ENCODE measurements around the gene GNG11. TPM values are rescaled to one million over a fixed set of nuclear protein-coding genes. Genes with fewer than 3 reads are reported as not detected.
"Not testable (repeated sequence)": the region's sequence is repeated elsewhere in the genome, so short reads cannot be mapped to it uniquely, and the experiment has no call there.

GNG11 gene
- total RNA-seq, 1 experiment from 2014 or later = 35.8 TPM

DNA sequence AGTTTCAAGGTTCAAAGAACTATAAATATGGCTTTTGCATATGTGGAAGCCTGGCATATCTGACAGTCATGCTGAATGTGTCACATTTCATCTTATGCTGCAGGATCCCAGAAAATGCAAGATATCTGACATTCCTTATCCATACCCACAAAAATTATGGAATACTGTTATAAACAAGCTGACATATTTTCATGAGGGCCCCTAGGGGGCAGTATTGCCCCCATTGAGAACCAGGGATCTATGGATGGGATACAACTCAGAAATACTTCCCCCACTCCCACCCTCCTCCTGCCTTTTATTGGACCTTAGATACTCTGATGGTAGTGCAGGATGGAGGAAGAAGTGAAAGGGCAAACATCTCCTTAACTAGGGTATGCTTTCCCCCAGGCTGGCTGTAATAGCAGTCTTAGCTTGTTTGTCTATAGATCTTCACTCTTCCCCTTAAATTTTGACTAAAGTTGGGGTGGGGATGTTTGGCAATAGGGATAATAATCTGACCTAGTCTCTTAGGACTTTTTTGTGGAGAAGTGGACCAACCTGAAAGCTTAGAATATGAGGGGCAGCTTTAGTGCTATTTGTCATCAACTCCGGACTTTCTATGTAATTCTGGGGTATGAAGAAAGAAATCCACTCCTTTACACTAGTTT is 18.6 kb upstream of the GNG11 start:
- in situ Hi-C loops (cut with HindIII; ENCODE audit: low pct_unique_long_range_greater_than_20kb, low sequenced_read_pairs) = no loop called here
- peak; percentile 84 for DNase-seq (ENCODE audit: low read depth, low spot score)

DNA sequence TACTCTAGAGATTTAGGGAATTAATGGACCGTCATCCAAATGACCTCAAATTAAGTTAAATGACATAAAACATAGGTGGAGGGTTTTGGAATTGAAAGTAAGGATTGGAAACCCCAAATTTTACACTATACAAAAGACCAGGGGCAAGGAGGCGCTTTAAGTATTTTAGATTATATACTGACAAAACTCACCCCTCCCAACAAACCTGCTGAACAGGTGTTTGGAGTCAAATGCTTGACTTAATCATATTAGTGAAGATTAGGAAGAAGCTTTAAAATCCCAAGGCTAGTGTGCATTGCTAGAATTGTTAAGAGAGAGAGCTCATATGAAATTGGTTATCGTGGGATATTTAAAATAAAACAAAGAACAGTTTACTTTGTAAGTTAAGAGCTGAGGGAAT is 15.3 kb upstream of the GNG11 start, which contains the start of gene GNGT1:
GNGT1 (plus strand) TSS at position 301 of the 400 bp plus-strand sequence. CDS start 180 bp downstream, outside the sequence.
- no peak for DNase-seq (ENCODE audit: low read depth, low spot score)
- in situ Hi-C loops (cut with HindIII; ENCODE audit: low pct_unique_long_range_greater_than_20kb, low sequenced_read_pairs) = no loop called here

DNA sequence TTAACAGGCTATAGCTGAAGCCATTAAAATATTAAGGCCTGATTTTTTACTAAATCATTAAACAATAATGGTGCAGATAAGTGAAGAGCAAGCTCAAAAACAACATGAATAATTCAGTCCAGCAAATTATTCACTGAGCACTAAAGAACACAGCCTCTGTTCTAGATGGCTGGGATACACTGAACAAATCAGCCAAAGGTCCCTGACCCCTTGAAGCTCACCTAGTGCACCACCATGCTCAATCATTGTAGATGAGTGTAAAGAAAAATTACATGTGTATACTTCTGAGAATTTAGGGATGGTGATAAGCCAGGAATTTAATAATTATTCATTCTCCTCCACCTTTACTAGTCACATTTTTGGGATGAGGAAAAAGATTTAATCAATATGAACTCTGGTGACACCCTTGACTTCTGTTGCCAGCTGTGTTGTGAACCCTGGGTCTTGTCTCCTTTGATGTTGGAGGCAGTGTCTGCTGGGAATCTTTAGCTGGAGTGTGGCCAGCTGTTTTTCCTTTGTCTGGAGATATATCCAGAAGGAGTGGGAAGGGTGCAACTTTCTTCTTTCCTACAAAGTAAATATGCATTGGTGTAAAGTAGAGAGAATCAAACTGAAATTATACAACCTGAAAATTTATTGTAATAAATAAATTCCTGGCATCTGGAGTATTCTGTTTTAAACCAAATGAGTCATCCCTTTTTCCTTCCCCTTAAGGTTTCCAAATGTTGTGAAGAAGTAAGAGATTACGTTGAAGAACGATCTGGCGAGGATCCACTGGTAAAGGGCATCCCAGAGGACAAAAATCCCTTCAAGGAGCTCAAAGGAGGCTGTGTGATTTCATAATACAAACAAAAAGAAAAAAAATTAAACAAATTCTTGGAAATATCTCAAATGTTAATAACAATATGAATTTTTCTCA is 11.2 kb upstream of the GNG11 start:
- in situ Hi-C loops (cut with HindIII; ENCODE audit: low pct_unique_long_range_greater_than_20kb, low sequenced_read_pairs) = no loop called here
- peak; percentile 54 for DNase-seq (ENCODE audit: low read depth, low spot score)

DNA sequence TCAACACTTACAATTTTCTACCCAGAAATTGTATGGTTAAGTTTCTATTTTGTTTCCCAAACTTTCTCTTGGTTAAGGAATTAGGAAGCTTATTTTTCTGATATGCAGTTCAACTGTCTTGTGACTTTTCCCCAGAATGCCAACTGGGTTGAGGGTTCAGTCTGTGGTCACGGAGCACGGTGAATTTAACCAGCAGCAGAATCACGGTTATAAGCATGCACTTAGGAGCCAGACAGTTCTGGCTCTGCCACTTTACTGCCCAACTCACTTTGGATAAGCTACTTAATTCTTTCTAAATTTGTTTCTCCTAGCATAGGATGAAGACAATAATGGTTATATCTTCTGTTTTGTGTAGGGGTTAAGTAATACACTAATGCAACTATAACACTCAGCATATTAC is 10.3 kb upstream of the GNG11 start:
- in situ Hi-C loops (cut with HindIII; ENCODE audit: low pct_unique_long_range_greater_than_20kb, low sequenced_read_pairs) = not testable (repeated sequence)

DNA sequence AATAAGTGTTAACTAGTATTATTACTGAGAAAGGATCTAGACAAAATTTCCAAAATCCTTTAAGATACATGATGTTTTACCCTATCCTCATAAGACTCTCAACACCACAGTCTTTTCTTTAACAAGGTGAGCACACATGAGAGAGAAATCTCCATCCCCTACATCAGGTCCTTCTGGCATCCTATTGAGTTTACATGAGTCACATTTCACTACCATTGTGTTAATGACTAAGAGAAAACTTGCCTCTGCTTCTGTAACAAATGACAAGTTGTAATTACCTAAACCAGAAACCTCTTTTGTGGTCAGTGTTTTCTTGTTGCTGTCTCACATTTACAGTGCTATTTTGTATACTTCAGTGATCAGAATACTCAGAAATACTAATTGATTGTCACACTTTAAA is 9.9 kb upstream of the GNG11 start:
- in situ Hi-C loops (cut with HindIII; ENCODE audit: low pct_unique_long_range_greater_than_20kb, low sequenced_read_pairs); DNase-seq (ENCODE audit: low read depth, low spot score): not testable (repeated sequence)

More for the DNA sequence above, 10.3 kb upstream of the GNG11 start:
- not testable (repeated sequence) for DNase-seq (ENCODE audit: low read depth, low spot score)

DNA sequence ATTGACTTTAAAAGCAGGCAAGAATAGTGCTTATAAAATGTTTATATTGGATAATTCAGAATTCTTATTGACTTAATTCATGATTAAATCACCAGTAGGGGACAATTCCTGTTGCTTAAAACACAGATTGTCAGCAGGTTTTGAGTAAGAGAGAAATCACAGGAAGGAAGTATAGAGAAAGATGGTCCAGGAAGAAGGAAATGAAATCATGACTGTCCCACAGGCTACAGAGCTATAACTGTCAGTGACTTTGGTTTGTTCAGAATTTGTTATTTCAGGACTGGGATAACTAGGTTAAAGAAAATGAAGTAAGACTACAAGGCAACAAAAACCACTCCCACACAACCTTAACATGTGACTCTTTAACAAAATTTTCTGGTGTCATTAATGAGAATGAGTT is 8.3 kb upstream of the GNG11 start:
- in situ Hi-C loops (cut with HindIII; ENCODE audit: low pct_unique_long_range_greater_than_20kb, low sequenced_read_pairs) = no loop called here

DNA sequence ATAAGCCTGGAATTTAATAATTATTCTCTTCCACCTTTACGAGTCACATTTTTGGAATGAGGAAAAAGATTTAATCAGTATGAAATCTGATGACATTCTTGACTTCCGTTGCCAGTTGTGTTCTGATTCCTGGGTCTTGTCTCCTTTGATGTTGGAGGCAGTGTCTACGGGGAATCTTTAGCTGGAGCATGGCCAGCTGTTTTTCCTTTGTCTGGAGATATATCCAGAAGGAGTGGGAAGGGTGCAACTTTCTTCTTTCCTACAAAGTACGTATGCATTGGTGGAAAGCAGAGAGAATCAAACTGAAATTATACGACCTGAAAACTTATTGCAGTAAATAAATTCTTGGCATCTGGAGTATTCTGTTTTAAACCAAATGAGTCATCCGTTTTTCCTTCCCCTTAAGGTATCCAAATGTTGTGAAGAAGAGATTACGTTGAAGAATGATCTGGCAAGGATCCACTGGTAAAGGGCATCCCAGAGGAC is 6.9 kb upstream of the GNG11 start:
- DNase-seq (ENCODE audit: low read depth, low spot score) = peak; percentile 83
- in situ Hi-C loops (cut with HindIII; ENCODE audit: low pct_unique_long_range_greater_than_20kb, low sequenced_read_pairs) = no loop called here

More for the DNA sequence above, 8.3 kb upstream of the GNG11 start:
- no peak for DNase-seq (ENCODE audit: low read depth, low spot score)

DNA sequence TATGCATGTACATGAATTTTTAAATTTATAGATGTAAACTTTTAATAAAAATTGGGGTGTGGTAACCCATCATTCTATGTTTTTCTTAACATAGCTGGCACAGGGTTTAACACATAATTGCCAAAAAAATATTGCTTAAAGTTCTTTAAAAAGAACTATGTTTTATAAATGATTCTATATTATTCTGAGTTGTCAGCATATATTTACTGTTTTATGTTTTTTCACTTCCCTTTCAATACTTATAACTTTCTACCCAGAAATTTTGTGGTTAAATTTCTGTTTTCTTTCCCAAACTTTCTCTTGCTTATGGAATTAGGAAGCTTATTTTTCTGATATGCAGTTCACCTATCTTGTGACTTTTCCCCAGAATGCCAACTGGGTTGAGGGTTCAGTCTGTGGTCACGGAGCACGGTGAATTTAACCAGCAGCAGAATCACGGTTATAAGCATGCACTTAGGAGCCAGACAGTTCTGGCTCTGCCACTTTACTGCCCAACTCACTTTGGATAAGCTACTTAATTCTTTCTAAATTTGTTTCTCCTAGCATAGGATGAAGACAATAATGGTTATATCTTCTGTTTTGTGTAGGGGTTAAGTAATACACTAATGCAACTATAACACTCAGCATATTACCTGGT is 6.2 kb upstream of the GNG11 start:
- DNase-seq (ENCODE audit: low read depth, low spot score); in situ Hi-C loops (cut with HindIII; ENCODE audit: low pct_unique_long_range_greater_than_20kb, low sequenced_read_pairs): not testable (repeated sequence)

DNA sequence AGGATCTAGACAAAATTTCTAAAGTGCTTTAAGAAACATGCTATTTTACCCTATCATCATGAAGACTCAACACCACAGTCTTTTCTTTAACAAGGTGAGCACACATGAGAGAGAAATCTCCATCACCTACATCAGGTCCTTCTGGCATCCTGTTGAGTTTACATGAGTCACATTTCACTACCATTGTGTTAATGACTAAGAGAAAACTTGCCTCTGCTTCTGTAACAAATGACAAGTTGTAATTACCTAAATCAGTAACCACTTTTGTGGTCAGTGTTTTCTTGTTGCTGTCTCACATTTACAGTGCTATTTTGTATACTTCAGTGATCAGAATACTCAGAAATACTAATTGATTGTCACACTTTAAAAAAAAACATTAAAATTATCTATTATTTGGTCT is 5.6 kb upstream of the GNG11 start:
- in situ Hi-C loops (cut with HindIII; ENCODE audit: low pct_unique_long_range_greater_than_20kb, low sequenced_read_pairs); DNase-seq (ENCODE audit: low read depth, low spot score): not testable (repeated sequence)

DNA sequence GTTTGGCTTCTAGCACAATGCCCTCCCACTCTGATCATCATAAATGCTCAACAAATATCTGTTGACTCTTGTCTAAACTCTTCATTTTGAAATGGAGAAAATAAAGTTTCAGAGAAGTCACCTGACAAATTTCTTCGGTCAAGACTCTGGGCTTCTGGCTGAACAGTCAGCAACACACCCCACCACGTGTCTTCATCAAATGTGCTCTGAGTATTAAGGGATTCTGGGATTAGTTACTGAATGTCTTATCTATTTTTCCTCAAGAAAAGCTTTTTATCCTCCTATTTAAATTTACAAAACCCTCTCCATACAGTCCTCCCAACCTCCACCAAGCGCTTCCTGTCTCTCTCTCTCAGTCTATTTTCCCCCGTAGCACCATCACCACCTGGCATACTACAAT is 5.2 kb upstream of the GNG11 start:
- in situ Hi-C loops (cut with HindIII; ENCODE audit: low pct_unique_long_range_greater_than_20kb, low sequenced_read_pairs) = not testable (repeated sequence)

DNA sequence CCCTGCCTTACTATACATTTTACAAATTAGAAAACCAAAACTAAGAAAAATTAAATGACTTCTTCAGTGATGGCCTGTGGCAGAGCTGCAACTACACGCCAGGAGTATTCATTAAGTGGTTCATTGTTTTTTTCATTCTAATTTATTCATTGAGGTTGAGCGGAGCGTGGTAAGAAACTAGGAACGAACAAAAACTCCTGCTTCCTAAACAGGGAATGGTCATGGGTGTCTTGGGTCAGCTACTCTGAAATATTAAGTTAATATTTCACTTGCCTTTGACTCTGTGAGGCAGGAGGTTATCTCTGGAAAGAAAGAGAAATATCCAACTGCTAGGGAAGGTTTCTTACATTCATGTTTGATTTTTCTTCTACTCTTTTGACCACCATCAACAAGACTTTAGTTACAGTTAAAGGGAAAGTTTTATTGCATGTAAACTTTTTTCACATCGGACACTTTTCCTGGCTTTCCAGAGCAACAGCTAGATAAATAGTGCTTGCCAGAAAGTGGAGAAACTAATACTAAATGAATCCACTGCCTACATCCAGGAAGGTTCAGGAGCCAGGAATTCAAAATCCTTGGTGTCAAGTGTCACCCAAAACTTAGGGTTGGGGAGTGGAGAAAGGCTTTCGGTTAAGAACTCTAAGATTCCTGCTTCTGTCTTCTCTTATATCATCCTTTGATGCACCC is 896 bp upstream of the GNG11 start:
- peak; percentile 60 for DNase-seq (ENCODE audit: low read depth, low spot score)
- in situ Hi-C loops (cut with HindIII; ENCODE audit: low pct_unique_long_range_greater_than_20kb, low sequenced_read_pairs) = no loop called here

More for the DNA sequence above, 5.2 kb upstream of the GNG11 start:
- DNase-seq (ENCODE audit: low read depth, low spot score) = not testable (repeated sequence)

DNA sequence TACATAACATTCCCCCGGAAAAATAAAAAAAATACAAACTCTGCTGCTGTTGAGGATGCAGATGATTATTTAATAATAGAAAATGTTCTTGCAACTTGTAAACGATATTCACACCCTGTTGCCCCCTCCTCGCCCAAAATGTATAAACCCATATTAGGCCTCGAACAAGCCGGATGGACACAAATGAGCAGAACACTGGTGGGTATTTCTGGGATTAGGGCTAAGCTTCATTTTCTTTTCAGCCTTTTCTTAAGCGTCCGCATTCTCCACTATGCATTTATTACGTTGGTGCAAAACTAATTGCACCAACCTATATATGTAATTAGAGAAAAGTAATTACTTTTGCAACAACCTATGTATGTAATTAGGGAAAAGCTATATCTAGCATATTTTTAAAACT is 349 bp upstream of the GNG11 start:
- peak; percentile 43 for DNase-seq (ENCODE audit: low read depth, low spot score)
- in situ Hi-C loops (cut with HindIII; ENCODE audit: low pct_unique_long_range_greater_than_20kb, low sequenced_read_pairs) = no loop called here

DNA sequence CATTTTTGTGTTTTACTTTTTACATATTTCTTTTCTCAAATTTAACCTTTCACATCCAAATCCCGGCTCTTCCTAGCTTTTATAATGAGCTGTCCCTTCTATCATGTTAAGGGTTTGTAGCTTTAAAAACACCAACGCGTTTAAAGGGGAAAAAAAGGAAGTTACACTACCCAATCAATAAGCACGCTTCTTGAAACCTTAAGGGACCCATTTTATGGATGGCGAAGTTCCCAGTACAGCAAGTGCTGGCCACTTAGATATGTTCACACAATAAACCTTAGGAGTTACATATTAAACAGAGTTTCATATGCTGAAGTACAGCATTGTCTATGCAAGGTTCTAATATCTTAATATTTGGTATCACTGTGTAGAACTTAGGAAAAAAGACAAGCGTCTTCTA is 1.8 kb downstream of the GNG11 start:
- in situ Hi-C loops (cut with HindIII; ENCODE audit: low pct_unique_long_range_greater_than_20kb, low sequenced_read_pairs) = no loop called here
- peak; percentile 31 for DNase-seq (ENCODE audit: low read depth, low spot score)

DNA sequence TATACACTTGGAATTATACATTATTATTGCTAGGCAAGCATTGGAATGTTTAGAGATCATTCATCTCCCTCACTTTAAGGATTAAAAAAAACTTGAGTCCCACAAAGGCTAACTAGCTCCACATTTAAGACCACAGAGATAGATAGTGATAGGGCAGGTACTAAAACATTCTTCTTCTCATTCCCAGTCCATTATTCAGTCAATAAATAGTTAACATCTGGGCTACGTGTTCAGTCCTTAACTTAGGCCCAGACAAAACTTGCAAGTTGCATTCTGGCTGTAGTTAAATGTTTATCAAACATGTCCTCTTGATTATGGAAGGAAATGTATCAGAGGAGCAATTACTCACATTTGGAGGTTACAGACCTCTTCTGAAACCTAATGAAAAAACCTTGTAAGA is 2.4 kb downstream of the GNG11 start:
- DNase-seq (ENCODE audit: low read depth, low spot score) = no peak
- in situ Hi-C loops (cut with HindIII; ENCODE audit: low pct_unique_long_range_greater_than_20kb, low sequenced_read_pairs) = no loop called here

DNA sequence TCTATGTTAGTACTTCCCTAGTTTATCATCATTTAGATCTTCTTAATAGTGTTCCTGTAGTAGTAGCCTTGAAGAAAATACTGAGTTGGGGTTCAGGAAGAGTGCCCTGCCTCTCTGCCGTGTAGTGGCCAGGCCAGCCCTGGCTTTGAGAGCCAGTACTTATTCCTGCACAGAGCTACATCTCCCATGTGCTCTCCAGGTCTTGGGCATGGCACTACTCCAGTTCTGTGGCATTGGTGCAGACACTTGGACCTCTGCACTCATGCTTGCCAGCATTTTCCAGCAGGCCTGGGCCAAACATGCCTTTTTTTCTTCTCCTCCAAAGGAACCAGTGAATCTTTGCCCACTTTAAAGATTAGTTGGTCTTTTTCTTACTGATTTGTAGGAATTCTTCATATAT is 5.3 kb downstream of the GNG11 start:
- in situ Hi-C loops (cut with HindIII; ENCODE audit: low pct_unique_long_range_greater_than_20kb, low sequenced_read_pairs) = no loop called here

DNA sequence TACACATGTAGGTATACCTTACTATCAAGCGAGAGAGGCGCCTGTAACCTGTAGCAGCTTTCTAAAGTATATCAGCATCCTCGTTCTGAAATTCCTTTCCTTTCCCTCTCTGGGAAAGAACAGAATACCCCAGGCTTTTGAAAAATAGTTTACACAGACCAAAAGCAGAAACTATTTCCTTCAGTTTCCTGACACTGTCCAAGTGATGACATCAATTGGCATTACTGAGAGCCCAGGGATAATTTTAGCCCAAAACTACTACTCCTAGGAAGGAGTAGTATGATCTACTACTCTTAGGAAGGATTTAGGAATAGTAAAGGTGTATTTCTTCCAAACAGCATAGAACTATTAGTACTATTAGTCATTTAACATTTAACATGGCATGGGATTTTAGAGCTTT is 6.0 kb downstream of the GNG11 start:
- DNase-seq (ENCODE audit: low read depth, low spot score) = no peak
- in situ Hi-C loops (cut with HindIII; ENCODE audit: low pct_unique_long_range_greater_than_20kb, low sequenced_read_pairs) = no loop called here

More for the DNA sequence above, 5.3 kb downstream of the GNG11 start:
- DNase-seq (ENCODE audit: low read depth, low spot score) = no peak

DNA sequence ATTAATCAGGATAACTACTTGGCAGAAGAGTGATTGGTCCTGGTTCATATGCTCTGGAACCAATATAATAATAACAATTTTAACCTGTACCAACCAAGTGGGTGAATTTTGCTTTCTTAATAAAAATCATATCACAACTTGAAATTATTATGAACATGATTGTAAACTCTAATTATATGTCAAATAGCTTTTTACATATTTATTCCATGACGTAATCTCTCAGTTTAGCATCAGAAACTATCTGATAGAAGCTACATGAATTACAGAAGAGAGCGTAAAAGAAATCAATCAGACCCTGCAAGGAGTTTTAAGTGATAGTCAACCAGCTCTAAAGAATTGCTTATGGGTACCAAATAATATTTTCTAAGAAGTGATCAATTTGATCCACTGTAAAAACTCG is 10.1 kb downstream of the GNG11 start:
- in situ Hi-C loops (cut with HindIII; ENCODE audit: low pct_unique_long_range_greater_than_20kb, low sequenced_read_pairs) = no loop called here
- DNase-seq (ENCODE audit: low read depth, low spot score) = no peak

DNA sequence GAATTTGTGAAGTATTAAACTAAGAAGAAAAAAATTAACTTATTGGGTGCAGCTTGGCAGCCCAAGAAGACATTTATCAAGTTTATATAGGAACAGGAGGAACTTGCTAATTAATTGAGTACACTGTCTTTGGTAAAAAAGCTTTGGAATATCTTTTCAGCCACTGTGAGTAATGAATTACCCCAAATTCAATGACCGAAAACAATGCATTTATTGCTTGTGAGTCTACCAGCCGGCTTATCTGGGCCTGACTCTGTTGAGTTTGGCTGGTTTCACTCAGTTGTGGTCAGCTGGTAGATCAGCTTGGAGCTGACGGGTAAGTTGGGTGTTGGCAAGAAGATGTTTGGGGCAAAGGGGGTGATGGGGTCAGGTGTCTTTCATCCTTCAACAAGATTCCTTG is 11.6 kb downstream of the GNG11 start:
- DNase-seq (ENCODE audit: low read depth, low spot score) = no peak
- in situ Hi-C loops (cut with HindIII; ENCODE audit: low pct_unique_long_range_greater_than_20kb, low sequenced_read_pairs) = no loop called here
